Placental pericyte (primary cell): ENCODE results near the gene MAP3K14. TPM values are rescaled to one million over a fixed set of nuclear protein-coding genes. Genes with fewer than 3 reads are reported as not detected.

Experiments used
- total RNA-seq: library from RNA; depleted of rRNA; stranded (reverse); fragments of >200 nt; gene quantifications from 2 replicates; pipeline ENCODE4 v1.2.3, GENCODE V29; 2012

MAP3K14 gene
- total RNA-seq = 2.2 and 3.0 TPM in 2 replicates

DNA sequence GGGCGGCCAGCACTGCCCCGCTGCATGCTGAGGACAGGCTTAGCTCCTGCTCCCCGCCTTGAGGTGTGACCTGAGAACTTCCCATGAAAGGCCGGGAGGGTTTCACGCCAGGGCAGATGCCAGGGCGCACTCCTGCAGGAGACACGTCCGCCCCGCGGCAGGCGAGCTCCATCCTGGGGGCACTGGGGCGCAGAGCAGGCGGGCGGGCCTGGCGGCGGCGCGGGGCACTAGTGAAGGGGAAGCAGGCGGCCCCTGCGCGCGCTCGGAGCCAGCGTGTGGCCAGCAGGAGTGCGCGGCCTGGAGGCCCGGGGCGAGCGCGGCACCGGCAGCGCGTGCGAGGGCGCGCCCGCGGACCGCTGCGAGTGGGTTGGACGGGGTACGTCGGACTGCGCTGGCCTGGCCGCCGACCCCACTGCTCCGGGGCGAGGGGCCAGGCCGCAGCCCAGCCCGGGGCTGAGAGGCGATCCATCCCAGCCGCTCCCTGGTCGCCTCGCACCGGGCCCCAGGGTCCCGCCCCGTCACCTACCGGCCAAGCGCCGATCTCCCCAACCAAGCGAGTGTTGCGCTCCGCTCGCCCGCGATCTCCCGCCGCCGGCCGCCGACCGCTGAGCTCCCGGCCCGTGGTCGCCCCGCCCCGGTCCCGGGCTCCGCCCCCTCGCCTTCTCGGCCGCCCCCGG lies at the start of gene MAP3K14:
Gene MAP3K14 (minus strand): TSS at position 587 of the 677 bp plus-strand sequence. CDS start 26,275 bp downstream, outside the sequence.

DNA sequence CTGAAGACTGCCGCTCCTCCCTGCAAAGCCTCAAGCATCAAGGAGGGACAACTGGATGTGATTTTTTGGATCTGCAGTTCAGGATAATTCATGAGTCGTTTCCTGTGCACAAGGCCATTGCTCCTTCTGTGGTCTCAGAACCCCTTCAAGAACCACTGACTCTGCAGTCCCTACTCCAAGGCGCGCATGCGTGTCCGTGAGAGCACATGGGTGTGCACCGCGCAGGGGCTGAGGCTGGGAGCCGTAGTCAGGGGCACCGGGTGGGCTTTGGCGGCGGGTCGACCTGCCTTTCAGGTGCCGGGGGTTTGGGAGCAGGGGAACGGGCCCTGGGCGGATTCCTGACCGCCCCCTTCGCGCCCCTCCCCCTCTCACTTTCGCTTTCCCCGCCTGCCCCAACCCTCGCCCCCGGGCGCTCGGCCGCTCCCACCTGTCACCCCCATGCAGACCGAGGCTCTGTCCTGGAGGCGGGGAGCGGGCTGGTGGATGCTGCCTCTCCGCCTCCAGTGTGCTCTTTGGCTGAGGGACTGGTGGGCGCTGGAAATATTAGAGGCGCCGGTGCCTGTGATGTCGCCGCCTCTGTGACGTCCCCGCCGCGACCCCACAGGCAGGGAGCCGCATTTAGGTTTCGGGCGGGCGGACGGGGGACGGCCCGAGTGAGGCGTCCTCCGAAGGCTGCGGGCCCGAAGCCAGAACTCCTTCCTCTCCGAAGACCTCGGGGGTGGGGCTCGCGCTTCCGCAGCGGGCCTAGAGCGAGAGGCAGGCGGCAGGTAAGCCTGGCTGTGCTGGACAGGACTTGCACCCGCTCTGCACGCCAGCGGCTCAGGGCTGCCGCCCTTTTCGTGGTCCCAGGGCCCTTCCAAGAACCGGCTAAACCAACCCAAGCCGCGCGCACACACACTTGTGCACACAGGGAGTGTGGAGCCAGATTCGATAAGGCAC lies 55.0 kb downstream of the MAP3K14 start, which contains the start of gene SPATA32:
Gene SPATA32 (minus strand): TSS at position 518 of the 939 bp plus-strand sequence. CDS start 78 bp downstream, at position 440.

DNA sequence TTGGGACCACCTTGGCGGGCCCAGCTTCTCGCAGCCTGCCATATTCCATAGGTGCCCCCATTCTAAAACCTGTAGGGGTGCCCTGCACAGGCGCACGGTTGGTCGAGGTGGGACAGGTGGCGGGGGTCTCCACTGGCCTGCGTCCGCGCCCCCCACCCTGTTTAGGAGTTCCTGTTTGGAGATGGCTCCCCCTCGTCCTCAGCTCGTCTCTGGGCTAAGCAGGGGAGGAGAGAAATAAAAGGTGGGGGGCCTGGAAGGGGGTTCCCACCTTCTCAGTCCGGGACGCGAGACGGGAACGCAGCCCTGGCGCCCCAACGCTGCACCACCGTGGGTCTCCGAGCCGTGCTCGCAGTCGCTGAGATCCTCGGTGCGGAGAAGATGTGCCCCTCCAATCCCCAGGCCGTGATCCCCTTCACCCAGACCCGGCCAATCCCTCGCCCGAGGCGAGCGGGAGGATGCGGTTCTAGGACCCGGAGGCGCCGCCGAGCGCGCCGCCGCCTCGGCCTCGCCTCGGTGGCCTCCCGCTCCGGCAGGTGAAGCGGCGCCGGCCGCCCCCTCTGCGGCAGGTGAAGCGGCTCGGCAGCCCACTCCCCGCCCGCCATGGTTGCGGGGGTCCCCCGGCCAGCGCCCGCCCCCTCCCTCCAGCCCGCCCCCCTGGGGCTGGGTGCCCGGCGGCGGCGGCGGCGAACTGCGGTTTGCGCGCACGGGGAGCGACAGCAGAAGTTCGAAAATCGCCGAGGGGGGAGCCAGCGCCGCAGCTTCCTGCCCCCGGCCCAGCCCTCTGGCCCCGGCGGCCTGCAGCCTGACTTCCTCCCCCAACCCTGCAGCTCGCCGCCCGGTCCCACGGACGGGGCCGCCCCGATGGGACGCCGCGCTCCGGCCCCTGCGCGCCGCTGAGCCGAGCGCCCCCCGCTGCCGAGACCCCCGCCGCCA lies 95.5 kb downstream of the MAP3K14 start, which contains the start of gene FMNL1:
Gene FMNL1 (plus strand): TSS at position 805 of the 933 bp plus-strand sequence. CDS start 240 bp downstream, outside the sequence.

Other genes with a start within 250 kb of the MAP3K14 start
- 47.0 and 114 TPM in 2 replicates for gene PLCD3, start 184.5 kb downstream of the MAP3K14 start, total RNA-seq
- gene ACBD4, start 181.3 kb downstream of the MAP3K14 start, total RNA-seq = 2.9 and 7.4 TPM in 2 replicates
- gene HEXIM1, start 168.5 kb downstream of the MAP3K14 start, total RNA-seq = 12.2 and 13.1 TPM in 2 replicates
- 4.2 and 9.8 TPM in 2 replicates for gene HEXIM2, start 155.1 kb downstream of the MAP3K14 start, total RNA-seq
- gene FMNL1, start 95.1 kb downstream of the MAP3K14 start, total RNA-seq = 15.6 and 45.3 TPM in 2 replicates
- gene SPATA32, start 54.9 kb downstream of the MAP3K14 start, total RNA-seq = not detected in 2 replicates
- 2.2 and 3.0 TPM in 2 replicates for gene ARHGAP27, start 115.8 kb upstream of the MAP3K14 start, total RNA-seq
- gene PLEKHM1, start 173.7 kb upstream of the MAP3K14 start, total RNA-seq = 23.4 and 27.5 TPM in 2 replicates